ENCODE data around the gene TRIM2.

Gene TRIM2

GRCh38 chr4:153221783-153222706 is 17.8 kb downstream of the TRIM2 start:
- FAIRE-seq (peak; percentile 51), DNase-seq (ENCODE audit: insufficient read length, low spot score) (peak; percentile 8)

- peak; percentile 21 for DNase-seq (ENCODE audit: insufficient read length, low spot score)
- peak; percentile 53 for FAIRE-seq
Measured at GRCh38 chr4:153222707-153223426, 18.6 kb downstream of the TRIM2 start.

GRCh38 chr4:153223427-153223801 is 19.2 kb downstream of the TRIM2 start:
- no peak for FAIRE-seq
- no peak for DNase-seq (ENCODE audit: insufficient read length, low spot score)

GRCh38 chr4:153223930-153224329 is 19.7 kb downstream of the TRIM2 start:
- DNase-seq (ENCODE audit: insufficient read length, low spot score) (no peak), FAIRE-seq (no peak)

GRCh38 chr4:153224474-153224873 is 20.2 kb downstream of the TRIM2 start:
- no peak for FAIRE-seq
- DNase-seq (ENCODE audit: insufficient read length, low spot score), result no peak

GRCh38 chr4:153227469-153228075 is 23.3 kb downstream of the TRIM2 start:
- no peak for DNase-seq (ENCODE audit: insufficient read length, low spot score)
- no peak for FAIRE-seq

- DNase-seq (ENCODE audit: insufficient read length, low spot score) (no peak), FAIRE-seq (no peak)
Measured at GRCh38 chr4:153228512-153229140, 24.4 kb downstream of the TRIM2 start.

GRCh38 chr4:153229545-153229944 is 25.3 kb downstream of the TRIM2 start:
- no peak for DNase-seq (ENCODE audit: insufficient read length, low spot score)
- no peak for FAIRE-seq

GRCh38 chr4:153232768-153233167 is 28.5 kb downstream of the TRIM2 start:
- FAIRE-seq (no peak), DNase-seq (ENCODE audit: insufficient read length, low spot score) (no peak)

- no peak for FAIRE-seq
- no peak for DNase-seq (ENCODE audit: insufficient read length, low spot score)
Measured at GRCh38 chr4:153233761-153234371, 29.6 kb downstream of the TRIM2 start.

GRCh38 chr4:153234885-153235284 is 30.6 kb downstream of the TRIM2 start:
- DNase-seq (ENCODE audit: insufficient read length, low spot score), result no peak
- no peak for FAIRE-seq

- FAIRE-seq, result no peak
Measured at GRCh38 chr4:153238135-153238919, 34.1 kb downstream of the TRIM2 start.

GRCh38 chr4:153239409-153239808 is 35.2 kb downstream of the TRIM2 start:
- FAIRE-seq (no peak), DNase-seq (ENCODE audit: insufficient read length, low spot score) (no peak)

More at GRCh38 chr4:153238135-153238919, 34.1 kb downstream of the TRIM2 start:
- no peak for DNase-seq (ENCODE audit: insufficient read length, low spot score)

GRCh38 chr4:153241295-153241694 is 37.1 kb downstream of the TRIM2 start:
- FAIRE-seq (no peak), DNase-seq (ENCODE audit: insufficient read length, low spot score) (no peak)

- peak; percentile 33 for FAIRE-seq
- DNase-seq (ENCODE audit: insufficient read length, low spot score), result no peak
Measured at GRCh38 chr4:153241970-153242838, 38.0 kb downstream of the TRIM2 start.

- FAIRE-seq (no peak), DNase-seq (ENCODE audit: insufficient read length, low spot score) (no peak)
Measured at GRCh38 chr4:153242839-153243324, 38.6 kb downstream of the TRIM2 start.

- DNase-seq (ENCODE audit: insufficient read length, low spot score), result no peak
- FAIRE-seq, result no peak
Measured at GRCh38 chr4:153243468-153243867, 39.2 kb downstream of the TRIM2 start.

GRCh38 chr4:153244969-153245368 is 40.7 kb downstream of the TRIM2 start:
- DNase-seq (ENCODE audit: insufficient read length, low spot score) (no peak), FAIRE-seq (no peak)

GRCh38 chr4:153245775-153246174 is 41.5 kb downstream of the TRIM2 start:
- no peak for DNase-seq (ENCODE audit: insufficient read length, low spot score)
- no peak for FAIRE-seq
